ENCODE data around the gene ITSN1.

Gene ITSN1

GRCh38 chr21:33731447-33731846 lies 89.1 kb downstream of the ITSN1 start:
- DNase-seq (ENCODE audit: low read depth), result no peak

GRCh38 chr21:33732038-33732437 lies 89.7 kb downstream of the ITSN1 start:
- DNase-seq (ENCODE audit: low read depth), result no peak

GRCh38 chr21:33733601-33734000 lies 91.3 kb downstream of the ITSN1 start:
- no peak for DNase-seq (ENCODE audit: low read depth)

GRCh38 chr21:33734291-33734690 lies 92.0 kb downstream of the ITSN1 start:
- no peak for DNase-seq (ENCODE audit: low read depth)

- DNase-seq (ENCODE audit: low read depth), result no peak
These were observed 92.5 kb downstream of the ITSN1 start for GRCh38 chr21:33734818-33735217.

GRCh38 chr21:33736569-33736968 lies 94.3 kb downstream of the ITSN1 start:
- no peak for DNase-seq (ENCODE audit: low read depth)

GRCh38 chr21:33739701-33740100 lies 97.4 kb downstream of the ITSN1 start:
- DNase-seq (ENCODE audit: low read depth), result no peak

GRCh38 chr21:33747420-33747819 lies 105.1 kb downstream of the ITSN1 start:
- DNase-seq (ENCODE audit: low read depth), result no peak

- no peak for DNase-seq (ENCODE audit: low read depth)
These were observed 106.6 kb downstream of the ITSN1 start for GRCh38 chr21:33748903-33749302.

GRCh38 chr21:33750017-33750416 lies 107.7 kb downstream of the ITSN1 start:
- no peak for DNase-seq (ENCODE audit: low read depth)

GRCh38 chr21:33751120-33751519 lies 108.8 kb downstream of the ITSN1 start:
- no peak for DNase-seq (ENCODE audit: low read depth)

GRCh38 chr21:33751533-33751932 lies 109.2 kb downstream of the ITSN1 start:
- DNase-seq (ENCODE audit: low read depth), result no peak

- no peak for DNase-seq (ENCODE audit: low read depth)
These were observed 110.0 kb downstream of the ITSN1 start for GRCh38 chr21:33752260-33752659.

- no peak for DNase-seq (ENCODE audit: low read depth)
These were observed 111.6 kb downstream of the ITSN1 start for GRCh38 chr21:33753886-33754285.

- no peak for DNase-seq (ENCODE audit: low read depth)
These were observed 112.2 kb downstream of the ITSN1 start for GRCh38 chr21:33754481-33754880.

GRCh38 chr21:33755354-33755753 lies 113.1 kb downstream of the ITSN1 start:
- no peak for DNase-seq (ENCODE audit: low read depth)

GRCh38 chr21:33760641-33761440 lies 118.5 kb downstream of the ITSN1 start:
- no peak for DNase-seq (ENCODE audit: low read depth)

- no peak for DNase-seq (ENCODE audit: low read depth)
These were observed 119.2 kb downstream of the ITSN1 start for GRCh38 chr21:33761441-33762036.

GRCh38 chr21:33762803-33763581 lies 120.7 kb downstream of the ITSN1 start:
- no peak for DNase-seq (ENCODE audit: low read depth)

- DNase-seq (ENCODE audit: low read depth), result no peak
These were observed 121.2 kb downstream of the ITSN1 start for GRCh38 chr21:33763582-33763899.

- no peak for DNase-seq (ENCODE audit: low read depth)
These were observed 124.9 kb downstream of the ITSN1 start for GRCh38 chr21:33767236-33767635.

- no peak for DNase-seq (ENCODE audit: low read depth)
These were observed 125.7 kb downstream of the ITSN1 start for GRCh38 chr21:33767960-33768359.

- DNase-seq (ENCODE audit: low read depth), result no peak
These were observed 126.8 kb downstream of the ITSN1 start for GRCh38 chr21:33769057-33769456.
